HepG2 (cell line): ENCODE results near the gene RPS6KA2. TPM values are rescaled to one million over a fixed set of nuclear protein-coding genes. Genes with fewer than 3 reads are reported as not detected.

Source experiments
- CBX1 ChIP-seq: IDR thresholded peaks from one replicate; pipeline ENCODE4 v1.6.1; 2016; ENCODE audit warnings: antibody characterized with exemption, low read depth
- CC2D1A ChIP-seq: sonication (generic); formaldehyde crosslinking; IDR thresholded peaks from 2 replicates; pipeline ENCODE4 v1.8.1; 2023; ENCODE audit warnings: mild to moderate bottlenecking, missing genetic modification reagents
- GPN1 ChIP-seq: sonication (generic); formaldehyde crosslinking; IDR thresholded peaks from 2 replicates; pipeline ENCODE4 v1.5.1; 2020; ENCODE audit warnings: missing genetic modification reagents, borderline replicate concordance
- MAZ ChIP-seq, 2 experiments: sonication (generic) in 1 of 2; formaldehyde crosslinking in 1 of 2; IDR thresholded peaks; 2 replicates each; pipeline versions ENCODE4 v1.5.0 to v1.6.1; 2012 to 2020; ENCODE audit warnings: low read depth in 2 of 2, mild to moderate bottlenecking in 2 of 2, borderline replicate concordance in 1 of 2, improper control_type of control experiment in 1 of 2, low read length in 1 of 2, missing genetic modification reagents in 1 of 2, moderate library complexity in 1 of 2
- NR2F1 ChIP-seq, 2 experiments: fragments of 450-650 bp in 1 of 2; formaldehyde crosslinking in 1 of 2; IDR thresholded peaks; 2 replicates each; pipeline versions ENCODE4 v1.5.0 to v1.6.1; 2016 to 2020; ENCODE audit warnings: mild to moderate bottlenecking in 1 of 2, missing compliant biosample characterization in 1 of 2, missing genetic modification reagents in 1 of 2, moderate library complexity in 1 of 2
- REXO4 ChIP-seq: sonication (generic); formaldehyde crosslinking; IDR thresholded peaks from 2 replicates; pipeline ENCODE4 v1.8.0; 2022; ENCODE audit warnings: missing genetic modification reagents, mild to moderate bottlenecking, borderline replicate concordance
- WIZ ChIP-seq: sonication (generic); formaldehyde crosslinking; IDR thresholded peaks from 2 replicates; pipeline ENCODE4 v1.5.1; 2020; ENCODE audit warnings: mild to moderate bottlenecking, missing genetic modification reagents
- ZBTB10 ChIP-seq: sonication (generic); formaldehyde crosslinking; IDR thresholded peaks from 2 replicates; pipeline ENCODE4 v1.4.0; 2020; ENCODE audit warnings: missing genetic modification reagents, borderline replicate concordance
- ZBTB14 ChIP-seq: sonication (generic); formaldehyde crosslinking; IDR thresholded peaks from 2 replicates; pipeline ENCODE4 v1.4.0; 2020; ENCODE audit warnings: missing genetic modification reagents
- ZBTB40 ChIP-seq, 2 experiments: fragments of 450-650 bp in 1 of 2; sonication (generic) in 1 of 2; formaldehyde crosslinking in 1 of 2; IDR thresholded peaks; 2 replicates each; pipeline versions ENCODE4 v1.6.1 to v1.8.0; 2016 to 2022; ENCODE audit warnings: antibody characterized with exemption in 1 of 2, mild to moderate bottlenecking in 1 of 2, missing genetic modification reagents in 1 of 2
- ZNF292 ChIP-seq: sonication (generic); formaldehyde crosslinking; IDR thresholded peaks from 2 replicates; pipeline ENCODE4 v1.8.1; 2022; ENCODE audit warnings: mild to moderate bottlenecking, low read depth, missing genetic modification reagents, borderline replicate concordance
- ZNF331 ChIP-seq: sonication (generic); formaldehyde crosslinking; IDR thresholded peaks from 2 replicates; pipeline ENCODE4 v1.4.0; 2020; ENCODE audit warnings: missing genetic modification reagents
- ZNF451 ChIP-seq: sonication (generic); formaldehyde crosslinking; IDR thresholded peaks from 2 replicates; pipeline ENCODE4 v1.5.0; 2020; ENCODE audit warnings: mild to moderate bottlenecking, missing genetic modification reagents
- ZNF674 ChIP-seq: sonication (generic); formaldehyde crosslinking; IDR thresholded peaks from 2 replicates; pipeline ENCODE4 v1.5.0; 2020; ENCODE audit warnings: low read depth, mild to moderate bottlenecking, missing genetic modification reagents
- polyA plus RNA-seq, 8 experiments: library from polyadenylated mRNA; depleted of rRNA in 3 of 8; stranded (reverse) in 7 of 8; unstranded in 1 of 8; fragments of >200 nt; fragmentation: Illumina TruSeq in 4 of 8; extraction: Trizol in 4 of 8; gene quantifications; 2 replicates each; pipeline versions ENCODE4 v1.2.1 to v1.2.3, GENCODE V29; 2011 to 2016; ENCODE audit warnings: low read depth in 4 of 8, missing spikeins in 1 of 8, mixed read lengths in 1 of 8; ENCODE audit not compliant: insufficient read depth in 1 of 8
- total RNA-seq, 5 experiments: library from RNA; depleted of rRNA; stranded (reverse); fragments of >200 nt; fragmentation: Illumina TruSeq; extraction: Trizol; gene quantifications; 2 replicates each; pipeline ENCODE4 v1.2.3, GENCODE V29; 2016; ENCODE audit warnings: low read depth in 1 of 5

Gene RPS6KA2
- total and polyA plus RNA-seq, 2 of the 13 experiments (the other 11 are each of a cell fraction or from before 2014, with no cell fraction given), result 0.22 to 0.38 TPM

GRCh38 chr6:166420351-166420750, 206.7 kb downstream of the RPS6KA2 start (continued):
- TF ChIP-seq CC2D1A (CRISPR knock-in tag), result no peak
- TF ChIP-seq ZNF674 (CRISPR knock-in tag), result no peak
- peak in 1 of 2 experiments; percentile 31; a peak in 1 of 4 replicates for TF ChIP-seq NR2F1 (CRISPR knock-in tag; IDR thresholded peaks at IDR 0.05)
- TF ChIP-seq ZNF451, result no peak
- no peak for TF ChIP-seq ZBTB14
- no peak for TF ChIP-seq MAZ (IDR thresholded peaks at IDR 0.05; ENCODE audit: borderline replicate concordance, low read depth, low read length)
- no peak for TF ChIP-seq MAZ (CRISPR knock-in tag; IDR thresholded peaks at IDR 0.05; ENCODE audit: low read depth)
- TF ChIP-seq CBX1, result no peak
- TF ChIP-seq ZBTB40 (IDR thresholded peaks at IDR 0.05), result no peak
- TF ChIP-seq ZBTB40 (CRISPR knock-in tag; IDR thresholded peaks at IDR 0.05), result no peak
- TF ChIP-seq WIZ (CRISPR knock-in tag), result no peak
- TF ChIP-seq ZNF331, result peak; percentile 75; the same call in 1 of the 2 replicates
- no peak for TF ChIP-seq ZBTB10 (CRISPR knock-in tag)
- no peak for TF ChIP-seq GPN1 (CRISPR knock-in tag)
- peak; percentile 54; the same call in 1 of the 2 replicates for TF ChIP-seq ZNF292 (CRISPR knock-in tag)
- TF ChIP-seq REXO4 (CRISPR knock-in tag), result no peak
